ENCODE results near the gene VOPP1. TPM values are rescaled to one million over a fixed set of nuclear protein-coding genes. Genes with fewer than 3 reads are reported as not detected.

The VOPP1 gene
- total RNA-seq, 1 donor from 2014 or later = 50.7 TPM

DNA sequence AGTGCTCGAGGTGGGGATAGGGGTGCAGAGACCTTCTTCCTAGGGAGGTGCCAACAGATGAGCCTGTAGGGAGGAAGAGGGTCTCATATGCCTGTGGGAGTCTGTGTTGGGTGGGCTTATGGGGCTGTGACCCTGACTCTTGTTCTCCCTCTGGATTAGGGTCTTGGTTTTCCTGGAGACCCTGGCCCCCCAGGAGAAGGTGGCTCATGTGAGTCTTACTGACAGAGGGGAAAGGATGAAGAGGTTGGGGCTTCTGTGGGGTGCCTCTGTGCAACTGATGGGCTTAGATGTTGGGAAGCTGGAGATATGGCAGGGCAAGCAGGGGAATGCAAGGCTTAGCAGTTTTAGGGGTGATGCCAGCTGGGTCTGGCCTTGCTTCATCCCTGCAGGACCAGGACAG lies 20.2 kb upstream of the VOPP1 start:
- TF ChIP-seq, protein P1, sequence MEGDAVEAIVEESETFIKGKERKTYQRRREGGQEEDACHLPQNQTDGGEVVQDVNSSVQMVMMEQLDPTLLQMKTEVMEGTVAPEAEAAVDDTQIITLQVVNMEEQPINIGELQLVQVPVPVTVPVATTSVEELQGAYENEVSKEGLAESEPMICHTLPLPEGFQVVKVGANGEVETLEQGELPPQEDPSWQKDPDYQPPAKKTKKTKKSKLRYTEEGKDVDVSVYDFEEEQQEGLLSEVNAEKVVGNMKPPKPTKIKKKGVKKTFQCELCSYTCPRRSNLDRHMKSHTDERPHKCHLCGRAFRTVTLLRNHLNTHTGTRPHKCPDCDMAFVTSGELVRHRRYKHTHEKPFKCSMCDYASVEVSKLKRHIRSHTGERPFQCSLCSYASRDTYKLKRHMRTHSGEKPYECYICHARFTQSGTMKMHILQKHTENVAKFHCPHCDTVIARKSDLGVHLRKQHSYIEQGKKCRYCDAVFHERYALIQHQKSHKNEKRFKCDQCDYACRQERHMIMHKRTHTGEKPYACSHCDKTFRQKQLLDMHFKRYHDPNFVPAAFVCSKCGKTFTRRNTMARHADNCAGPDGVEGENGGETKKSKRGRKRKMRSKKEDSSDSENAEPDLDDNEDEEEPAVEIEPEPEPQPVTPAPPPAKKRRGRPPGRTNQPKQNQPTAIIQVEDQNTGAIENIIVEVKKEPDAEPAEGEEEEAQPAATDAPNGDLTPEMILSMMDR (conservative IDR thresholded peaks at IDR 0.05) = no peak
- H3K4me1 Mint-ChIP-seq = no peaks in the 10 kb centered on the region
- DNase-seq (ENCODE audit: low read depth, low spot score) = no peak
- H3K4me3 Mint-ChIP-seq = no peak overlapping the region
- H3K27me3 Mint-ChIP-seq (ENCODE audit: low read depth) = peaks cover 13% of the 10 kb centered on the region
- no peaks in the 10 kb centered on the region for H3K9me3 Mint-ChIP-seq
- H3K36me3 Mint-ChIP-seq (ENCODE audit: low read depth) = no peaks in the 10 kb centered on the region
- H3K27ac Mint-ChIP-seq (ENCODE audit: unreplicated experiment) = no peak overlapping the region

DNA sequence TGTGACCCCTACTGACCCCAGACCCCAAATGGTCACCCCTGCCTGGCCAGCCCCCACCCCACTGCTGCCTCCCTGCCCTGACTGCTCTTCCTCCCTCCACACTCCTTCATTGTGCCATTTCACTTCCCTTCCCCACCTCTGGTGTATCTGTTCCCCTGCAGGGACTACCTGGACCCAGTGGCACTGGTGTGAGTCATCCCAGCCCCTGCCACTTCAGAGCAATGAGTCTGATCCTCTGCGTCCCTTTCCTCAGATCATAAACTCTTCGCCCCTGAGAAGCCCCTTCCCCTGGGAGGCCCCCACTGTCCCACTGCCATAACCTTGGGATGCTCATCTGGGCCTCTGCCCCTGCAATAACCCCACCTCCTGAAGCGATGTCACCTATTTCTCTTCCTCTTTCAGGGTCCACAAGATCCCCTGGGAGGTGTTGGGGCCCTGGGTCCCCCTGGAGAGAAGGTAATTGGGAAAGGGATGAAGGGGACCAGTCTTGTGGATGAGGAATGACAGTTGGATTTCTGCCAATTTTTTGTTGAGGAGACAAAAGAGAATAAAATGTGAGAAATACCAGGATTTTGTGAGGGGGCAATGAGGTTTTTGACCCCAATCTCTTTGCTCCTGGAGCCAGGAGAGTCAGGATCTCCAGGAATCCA lies 19.1 kb upstream of the VOPP1 start:
- no peak for DNase-seq (ENCODE audit: low read depth, low spot score)
- TF ChIP-seq, protein P1 (conservative IDR thresholded peaks at IDR 0.05) = no peak
- peaks cover 13% of the 10 kb centered on the region for H3K27me3 Mint-ChIP-seq (ENCODE audit: low read depth)
- no peaks in the 10 kb centered on the region for H3K36me3 Mint-ChIP-seq (ENCODE audit: low read depth)
- H3K4me3 Mint-ChIP-seq = no peak overlapping the region
- H3K4me1 Mint-ChIP-seq = no peaks in the 10 kb centered on the region
- no peaks in the 10 kb centered on the region for H3K9me3 Mint-ChIP-seq
- H3K27ac Mint-ChIP-seq (ENCODE audit: unreplicated experiment) = no peak overlapping the region

DNA sequence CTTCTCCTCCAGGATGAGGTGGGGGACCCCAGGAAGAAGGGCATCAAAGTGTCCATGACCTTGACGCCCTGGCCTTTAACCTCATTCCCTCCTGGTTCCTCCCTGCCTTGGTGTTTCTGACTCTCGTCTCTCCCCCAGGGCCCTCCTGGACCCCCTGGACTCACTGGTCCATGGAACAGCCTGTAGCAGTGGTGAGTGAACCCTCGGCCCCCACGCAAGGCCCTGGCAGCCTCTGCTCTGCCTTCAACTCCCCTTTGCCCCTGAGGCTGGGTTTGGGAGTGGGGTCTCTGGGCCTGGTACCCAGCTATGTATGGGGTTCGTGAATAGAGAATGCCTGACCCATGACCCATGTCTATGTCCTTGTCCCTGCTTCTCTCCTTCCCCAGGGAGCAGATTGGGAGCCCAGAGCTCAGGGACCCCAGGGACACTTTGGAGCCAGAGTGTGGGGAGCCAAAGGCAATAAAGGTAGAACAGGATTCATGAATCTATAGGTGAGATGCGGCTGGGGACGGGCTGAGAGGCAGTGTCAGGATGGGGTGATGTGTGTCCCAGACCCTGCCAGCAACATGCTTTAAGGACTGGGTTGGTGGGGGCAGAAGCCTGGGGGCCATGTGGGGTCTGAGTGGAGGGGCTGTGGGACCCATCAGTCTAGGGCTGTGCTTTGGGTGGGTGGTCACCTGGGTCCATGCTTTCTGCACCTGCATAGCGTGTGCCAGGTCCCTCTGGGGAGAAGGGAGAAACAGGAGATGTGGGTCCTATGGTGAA lies 18.4 kb upstream of the VOPP1 start:
- no peaks in the 10 kb centered on the region for H3K36me3 Mint-ChIP-seq (ENCODE audit: low read depth)

DNA sequence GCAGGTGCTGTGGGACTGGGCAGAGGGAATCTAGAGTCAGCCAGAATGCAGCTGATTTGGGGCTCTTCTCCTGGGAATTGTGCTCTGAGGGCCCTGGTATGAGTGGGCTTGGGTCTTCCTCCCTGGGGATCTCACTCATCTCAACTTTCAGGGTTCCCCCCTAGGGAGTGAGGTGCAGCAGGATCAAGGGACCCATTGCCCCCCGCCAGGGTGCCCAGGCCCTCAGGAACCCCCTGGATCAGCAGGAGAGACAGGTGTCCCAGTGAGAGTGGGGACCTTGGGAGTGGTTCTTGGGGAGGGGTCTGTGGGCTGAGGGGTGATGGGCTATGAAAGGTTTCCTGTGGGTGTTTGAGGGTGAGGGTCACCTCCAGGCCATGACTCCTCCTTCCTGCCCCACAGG lies 17.6 kb upstream of the VOPP1 start:
- no peak for DNase-seq (ENCODE audit: low read depth, low spot score)
- Mint-ChIP-seq H3K36me3 (ENCODE audit: low read depth) (no peaks in the 10 kb centered on the region), H3K9me3 (no peaks in the 10 kb centered on the region), H3K27me3 (ENCODE audit: low read depth) (peaks cover 15% of the 10 kb centered on the region), H3K4me1 (no peaks in the 10 kb centered on the region), H3K27ac (ENCODE audit: unreplicated experiment) (no peak overlapping the region), H3K4me3 (no peak overlapping the region)
- TF ChIP-seq, protein P1 (conservative IDR thresholded peaks at IDR 0.05) = no peak

More for the DNA sequence above, 18.4 kb upstream of the VOPP1 start:
- no peaks in the 10 kb centered on the region for H3K4me1 Mint-ChIP-seq
- TF ChIP-seq, protein P1 (conservative IDR thresholded peaks at IDR 0.05) = no peak
- H3K9me3 Mint-ChIP-seq = no peaks in the 10 kb centered on the region
- no peak overlapping the region for H3K4me3 Mint-ChIP-seq
- DNase-seq (ENCODE audit: low read depth, low spot score) = no peak
- no peak overlapping the region for H3K27ac Mint-ChIP-seq (ENCODE audit: unreplicated experiment)
- peaks cover 15% of the 10 kb centered on the region for H3K27me3 Mint-ChIP-seq (ENCODE audit: low read depth)

DNA sequence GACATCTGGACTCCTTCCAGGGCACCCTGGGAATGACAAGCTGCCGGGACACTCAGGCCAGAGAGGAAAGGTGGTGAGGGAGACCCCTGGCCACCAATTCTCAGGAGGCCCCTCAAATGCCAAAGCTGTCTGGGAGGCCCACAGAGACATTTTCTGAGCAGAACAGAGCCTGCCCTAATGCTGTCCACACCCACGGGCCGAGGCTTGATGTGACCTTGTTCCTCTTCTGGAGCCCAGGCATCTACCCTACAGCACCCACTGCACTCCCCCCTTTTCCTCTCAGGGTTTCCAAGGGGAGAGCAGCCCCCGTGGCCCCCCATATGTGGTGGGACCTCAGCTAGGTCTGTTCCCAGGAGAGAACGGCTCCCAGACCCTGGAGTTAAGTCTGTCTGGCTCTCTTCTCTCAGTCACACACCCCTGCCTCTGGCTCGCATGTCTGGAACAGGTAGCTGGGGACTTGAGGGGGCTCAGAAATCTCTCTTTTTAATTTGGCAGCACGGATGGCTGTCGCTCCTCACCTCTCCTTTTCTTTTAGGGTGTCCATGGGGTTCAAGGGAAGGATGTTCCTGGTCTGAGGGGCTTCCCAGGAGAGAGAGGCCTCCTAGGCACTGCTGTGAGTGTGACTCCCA lies 16.8 kb upstream of the VOPP1 start:
- H3K36me3 Mint-ChIP-seq (ENCODE audit: low read depth) = no peaks in the 10 kb centered on the region
- no peaks in the 10 kb centered on the region for H3K4me1 Mint-ChIP-seq
- TF ChIP-seq, protein P1 (conservative IDR thresholded peaks at IDR 0.05) = no peak
- peaks cover 15% of the 10 kb centered on the region for H3K27me3 Mint-ChIP-seq (ENCODE audit: low read depth)
- H3K27ac Mint-ChIP-seq (ENCODE audit: unreplicated experiment) = no peak overlapping the region
- no peak for DNase-seq (ENCODE audit: low read depth, low spot score)
- no peaks in the 10 kb centered on the region for H3K9me3 Mint-ChIP-seq
- H3K4me3 Mint-ChIP-seq = no peak overlapping the region
